HG03432 (cell line): ENCODE measurements around the gene SHLD3.
"Not testable (repeated sequence)": the region's sequence is repeated elsewhere in the genome, so short reads cannot be mapped to it uniquely, and the experiment has no call there.

Experiments used
- ATAC-seq: cut with Tn5 transposase; IDR thresholded peaks from one replicate; pipeline ENCODE4 v1.9.1; 2021; ENCODE audit warnings: mild to moderate bottlenecking, moderate library complexity; ENCODE audit not compliant: unreplicated experiment

Gene SHLD3

GRCh38 chr5:65674749-65675148, 49.9 kb downstream of the SHLD3 start:
- ATAC-seq = no peak

GRCh38 chr5:65676056-65676455, 51.2 kb downstream of the SHLD3 start:
- ATAC-seq = not testable (repeated sequence)
